Measurements from ENCODE around the gene FUT4.

DNA sequence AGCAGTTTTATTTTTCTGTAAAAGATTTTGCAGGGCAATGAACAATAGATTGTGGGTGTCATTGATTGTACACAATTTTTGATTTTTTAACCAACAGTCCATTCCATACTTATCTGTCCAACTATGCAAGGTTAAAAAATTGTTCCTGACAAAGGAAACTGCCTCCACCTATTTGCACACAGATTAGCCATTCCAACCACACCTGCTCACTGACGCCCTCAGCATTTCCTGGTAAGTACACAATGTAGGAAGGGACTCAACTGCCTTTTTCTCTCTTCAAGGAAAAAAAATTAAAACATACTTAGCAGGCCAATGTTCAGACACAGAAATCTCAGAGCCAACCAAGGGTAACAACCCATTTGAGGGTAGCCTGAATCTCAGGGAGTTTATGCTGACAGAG is 4.3 kb upstream of the FUT4 start:
- TF ChIP-seq CTCF (IDR thresholded peaks at IDR 0.05): no peak
- TF ChIP-seq POLR2AphosphoS5 (IDR thresholded peaks at IDR 0.05): no peak

Measured in sigmoid colon (tissue), 4 donors.